ENCODE results near the gene CELF3. TPM values are rescaled to one million over a fixed set of nuclear protein-coding genes. Genes with fewer than 3 reads are reported as not detected.
"Not testable (repeated sequence)": the region's sequence is repeated elsewhere in the genome, so short reads cannot be mapped to it uniquely, and the experiment has no call there.

The CELF3 gene
- total RNA-seq, 4 donors from 2014 or later: not detected

- TF ChIP-seq EP300 (IDR thresholded peaks at IDR 0.05) (no peak), POLR2AphosphoS5 (IDR thresholded peaks at IDR 0.05) (no peak), POLR2A (IDR thresholded peaks at IDR 0.05) (no peak)
- Histone ChIP-seq H3K27ac (no peak overlapping the region), H3K36me3 (peaks cover 36% of the 10 kb centered on the region), H3K27me3 (no peaks in the 10 kb centered on the region), H3K4me1 (peaks cover 13% of the 10 kb centered on the region), H3K4me3 (no peak overlapping the region), H3K9me3 (no peaks in the 10 kb centered on the region)
- DNase-seq (ENCODE audit: low spot score in 2 of 2): no peak
Measured at GRCh38 chr1:151759241-151759640, 42.6 kb upstream of the CELF3 start.

DNA sequence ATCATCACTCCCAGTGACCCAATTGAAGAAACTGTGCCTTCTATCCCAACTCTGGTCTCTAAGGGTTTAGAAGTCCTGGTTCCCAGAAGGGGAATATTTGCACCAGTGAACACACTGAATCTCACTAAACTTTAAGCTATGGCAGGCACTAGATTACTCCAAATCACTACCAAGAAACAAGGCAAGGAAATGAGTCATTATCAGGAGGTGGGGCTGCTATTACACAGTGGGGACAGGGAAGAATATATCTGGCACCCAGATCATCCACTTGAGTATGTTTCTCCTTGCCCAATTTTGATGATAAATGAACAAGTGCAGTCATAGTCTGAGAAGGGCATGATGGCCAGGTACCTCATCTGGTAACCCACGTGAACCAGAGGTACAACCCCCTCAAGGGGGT is 39.7 kb upstream of the CELF3 start:
- no peak for DNase-seq (ENCODE audit: low spot score in 2 of 2)
- H3K9me3 ChIP-seq: no peaks in the 10 kb centered on the region
- no peak overlapping the region for H3K27ac ChIP-seq
- no peak for TF ChIP-seq EP300 (IDR thresholded peaks at IDR 0.05)
- no peak for TF ChIP-seq CTCF (IDR thresholded peaks at IDR 0.05)
- no peak for TF ChIP-seq POLR2AphosphoS5 (IDR thresholded peaks at IDR 0.05)
- no peak for TF ChIP-seq POLR2A (IDR thresholded peaks at IDR 0.05)
- peaks cover 30% of the 10 kb centered on the region for H3K36me3 ChIP-seq
- no peak overlapping the region for H3K4me3 ChIP-seq
- WGBS: 90% methylated on average over 1 of the region's 1 CpG
- no peaks in the 10 kb centered on the region for H3K27me3 ChIP-seq
- H3K4me1 ChIP-seq: no peaks in the 10 kb centered on the region

DNA sequence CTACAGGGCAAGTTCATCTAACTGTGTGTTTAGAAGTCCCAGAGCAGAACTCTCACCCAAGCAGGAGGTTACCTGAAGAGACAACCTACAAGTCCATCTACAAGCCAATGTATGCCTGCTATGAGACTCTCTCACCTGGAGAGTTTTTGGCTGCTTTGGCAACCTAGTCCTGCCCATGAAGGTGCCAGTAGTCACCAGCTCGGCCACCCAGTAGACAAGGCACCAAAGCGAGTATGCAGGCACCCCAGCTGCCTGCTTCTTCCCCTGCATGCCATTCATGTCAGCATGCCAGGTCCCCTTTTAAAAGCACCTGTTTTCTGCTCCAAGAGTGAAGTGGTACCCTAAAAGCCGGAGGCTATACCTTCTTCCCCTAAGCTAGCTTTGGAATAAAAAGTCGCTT is 24.9 kb upstream of the CELF3 start:
- Histone ChIP-seq H3K9me3 (no peaks in the 10 kb centered on the region), H3K27ac (no peak overlapping the region), H3K4me3 (no peak overlapping the region), H3K36me3 (no peaks in the 10 kb centered on the region), H3K4me1 (peaks cover 15% of the 10 kb centered on the region), H3K27me3 (no peaks in the 10 kb centered on the region)
- WGBS: 83% methylated on average over 4 of the region's 4 CpGs
- no peak for TF ChIP-seq CTCF (IDR thresholded peaks at IDR 0.05)
- peak in 1 of 2 donors; percentile 38 for DNase-seq (ENCODE audit: low spot score in 2 of 2)

GRCh38 chr1:151739590-151740355 is 23.2 kb upstream of the CELF3 start:
- Histone ChIP-seq H3K4me3 (no peak overlapping the region), H3K27me3 (no peaks in the 10 kb centered on the region), H3K9me3 (no peaks in the 10 kb centered on the region), H3K4me1 (peaks cover 19% of the 10 kb centered on the region), H3K27ac (peak overlapping the region; percentile 50), H3K36me3 (no peaks in the 10 kb centered on the region)
- 35% methylated on average over 3 of the region's 3 CpGs for WGBS
- DNase-seq (ENCODE audit: low spot score in 2 of 2): peak in 1 of 2 donors; percentile 73
- TF ChIP-seq POLR2AphosphoS5 (IDR thresholded peaks at IDR 0.05) (peak in 1 of 3 donors; percentile 39), EP300 (IDR thresholded peaks at IDR 0.05) (no peak)

- Histone ChIP-seq H3K36me3 (no peaks in the 10 kb centered on the region), H3K9me3 (no peaks in the 10 kb centered on the region), H3K4me1 (peaks cover 19% of the 10 kb centered on the region), H3K27me3 (no peaks in the 10 kb centered on the region), H3K4me3 (no peak overlapping the region), H3K27ac (no peak overlapping the region)
- DNase-seq (ENCODE audit: low spot score in 2 of 2): no peak
- TF ChIP-seq POLR2AphosphoS5 (IDR thresholded peaks at IDR 0.05) (no peak), CTCF (IDR thresholded peaks at IDR 0.05) (no peak), EP300 (IDR thresholded peaks at IDR 0.05) (no peak), POLR2A (IDR thresholded peaks at IDR 0.05) (no peak)
Measured at GRCh38 chr1:151737479-151737878, 20.9 kb upstream of the CELF3 start.

- peak in 1 of 2 donors; percentile 15 for DNase-seq (ENCODE audit: low spot score in 2 of 2)
- WGBS: 73% methylated on average over 2 of the region's 2 CpGs
- TF ChIP-seq POLR2A (IDR thresholded peaks at IDR 0.05) (no peak), EP300 (IDR thresholded peaks at IDR 0.05) (no peak), CTCF (IDR thresholded peaks at IDR 0.05) (no peak), POLR2AphosphoS5 (IDR thresholded peaks at IDR 0.05) (no peak)
Measured at GRCh38 chr1:151737026-151737425, 20.4 kb upstream of the CELF3 start.

DNA sequence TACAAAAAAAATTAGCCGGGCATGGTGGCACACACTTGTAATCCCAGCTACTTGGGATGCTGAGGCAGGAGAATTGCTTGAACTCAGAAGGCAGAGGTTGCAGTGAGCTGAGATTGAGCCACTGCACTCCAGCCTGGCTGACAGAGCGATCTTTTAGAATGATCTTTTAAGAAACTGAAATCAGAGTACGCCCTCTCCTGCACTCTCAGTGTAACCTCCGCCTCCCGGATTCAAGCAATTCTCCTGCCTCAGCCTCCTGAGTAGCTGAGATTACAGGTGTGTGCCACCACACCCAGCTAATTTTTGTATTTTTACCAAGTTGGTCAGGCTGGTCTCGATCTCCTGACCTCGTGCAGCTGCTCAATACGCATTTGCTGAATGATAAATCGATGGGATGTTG is 17.4 kb upstream of the CELF3 start:
- 92% methylated on average over 9 of the region's 9 CpGs for WGBS
- peak in 1 of 2 donors; percentile 1 for DNase-seq (ENCODE audit: low spot score in 2 of 2)
- H3K36me3 ChIP-seq, H3K27me3 ChIP-seq, H3K4me1 ChIP-seq, H3K27ac ChIP-seq, H3K4me3 ChIP-seq, H3K9me3 ChIP-seq: not testable (repeated sequence)

More at GRCh38 chr1:151737026-151737425, 20.4 kb upstream of the CELF3 start:
- no peak overlapping the region for H3K4me3 ChIP-seq
- H3K27ac ChIP-seq: no peak overlapping the region
- no peaks in the 10 kb centered on the region for H3K27me3 ChIP-seq
- H3K9me3 ChIP-seq: no peaks in the 10 kb centered on the region
- H3K4me1 ChIP-seq: peaks cover 19% of the 10 kb centered on the region
- H3K36me3 ChIP-seq: no peaks in the 10 kb centered on the region

All from suprapubic skin (tissue), 4 donors.